ENCODE measurements around the gene POLR2I.

- TF ChIP-seq POLR2A (IDR thresholded peaks at IDR 0.05) (no peak), CTCF (IDR thresholded peaks at IDR 0.05) (peak in 2 of 5 experiments; percentile 12 to 14), EP300 (IDR thresholded peaks at IDR 0.05) (no peak)
These were observed 568 bp downstream of the POLR2I start for GRCh38 chr19:36113894-36114720.
